ENCODE measurements around the gene ARVCF. TPM values are rescaled to one million over a fixed set of nuclear protein-coding genes. Genes with fewer than 3 reads are reported as not detected.

Gene ARVCF
- total and polyA plus RNA-seq, 2 donors (not counting 3 experiments of a cell fraction or from before 2014, with no cell fraction given), result 81.3 to 105 TPM

GRCh38 chr22:19948057-19948760, 68.4 kb downstream of the ARVCF start:
- dilution Hi-C loops (cut with MboI; ENCODE audit: extremely low pct_ligation_motif_present, low sequenced_read_pairs) (no loop called here), intact Hi-C loops (cut with micrococcal nuclease) (loop anchor here (2.0 kb wide), 1 partner anchor 67 kb away; no protein-coding TSS in a partner anchor)
- Histone ChIP-seq H3K36me3 (ENCODE audit: control insufficient read depth in 2 of 2, extremely low read depth in 1 of 2, insufficient read depth in 2 of 2, low read length in 2 of 2) (no peaks in the 10 kb centered on the region), H3K79me2 (ENCODE audit: control insufficient read depth, insufficient read depth, low read length) (peaks cover 43% of the 10 kb centered on the region), H3K4me2 (ENCODE audit: insufficient read depth, low read length) (no peak overlapping the region), H3K9ac (replicated peaks; ENCODE audit: extremely low read depth, insufficient read depth, low read length) (peak overlapping the region; percentile 79), H3K4me3 (replicated peaks in 1 of 3; ENCODE audit: insufficient read depth in 1 of 3, low read depth in 1 of 3, low read length in 3 of 3) (no peak overlapping the region), H3K9me3 (replicated peaks; ENCODE audit: control insufficient read depth, insufficient read depth, low read length) (no peaks in the 10 kb centered on the region), H2AFZ (ENCODE audit: low read depth, low read length) (no peak overlapping the region), H3K4me1 (ENCODE audit: control insufficient read depth, extremely low read depth, insufficient read depth, low read length) (peaks cover 46% of the 10 kb centered on the region), H3K9me1 (replicated peaks; ENCODE audit: control insufficient read depth, extremely low read depth, insufficient read depth, low read length) (no peaks in the 10 kb centered on the region), H4K20me1 (replicated peaks; ENCODE audit: control insufficient read depth, extremely low read depth, insufficient read depth, low read length) (no peaks in the 10 kb centered on the region), H3K27ac (ENCODE audit: insufficient read depth, low read depth, low read length) (peak overlapping the region; percentile 86), H3K27me3 (ENCODE audit: control insufficient read depth in 2 of 2, insufficient read depth in 2 of 2, low read length in 2 of 2) (no peaks in the 10 kb centered on the region)
- TSS peak; percentile 6 for BruUV-seq (replicated peaks)
- POLR2A ChIA-PET, result no interaction called here
- FAIRE-seq (no peak), DNase-seq (ENCODE audit: low read depth, low spot score) (no peak)
- CTCF ChIA-PET, result interaction anchor here (0.6 to 2.7 kb wide), 10 partner anchors 10 to 218 kb away, joined by 3 to 38 read pairs (median 4); partner anchors contain the start of genes GNB1L and RTL10
- TF ChIP-seq POLR2AphosphoS5 (IDR thresholded peaks at IDR 0.05; ENCODE audit: insufficient read depth, low read depth, low read length) (no peak), CTCF (IDR thresholded peaks at IDR 0.05; ENCODE audit: extremely low read depth in 1 of 2, insufficient read depth in 1 of 2, low read depth in 1 of 2, low read length in 2 of 2) (no peak), MYC (IDR thresholded peaks at IDR 0.05; ENCODE audit: low read depth, low read length) (no peak), EZH2 (IDR thresholded peaks at IDR 0.05; ENCODE audit: borderline replicate concordance, low read depth, low read length, severe bottlenecking) (no peak), MAX (IDR thresholded peaks at IDR 0.05; ENCODE audit: insufficient read depth, insufficient read length) (no peak), FOS (IDR thresholded peaks at IDR 0.05; ENCODE audit: borderline replicate concordance, insufficient read depth, low read length) (no peak), GATA2 (IDR thresholded peaks at IDR 0.05; ENCODE audit: insufficient read depth, insufficient read length, low read depth, low read length) (no peak), JUN (IDR thresholded peaks at IDR 0.05; ENCODE audit: borderline replicate concordance, insufficient read depth, insufficient read length, low read depth) (no peak), POLR2A (IDR thresholded peaks at IDR 0.05; ENCODE audit: low read depth, low read length) (no peak)

Data from endothelial cell of umbilical vein (primary cell).